Kidney (tissue), 14 donors: ENCODE measurements around the gene FAM222A. TPM values are rescaled to one million over a fixed set of nuclear protein-coding genes. Genes with fewer than 3 reads are reported as not detected.

Experiments
- DNase-seq, 5 donors: peaks; one replicate each; pipeline ENCODE4 v3.0.0-alpha.2; 2013 to 2020
- FAIRE-seq: peaks from 2 replicates; lab custom pipeline; 2012; peaks lifted over from hg19 to GRCh38; lab: Jason Lieb, UNC
- H3K27ac ChIP-seq, 2 donors: one replicate each; pipeline ENCODE4 v1.7.0; 2013; ENCODE audit warnings: low read depth in 2 of 2, low read length in 2 of 2, inconsistent platforms in 1 of 2
- H3K27me3 ChIP-seq: one replicate; pipeline ENCODE4 v1.7.1; 2013; ENCODE audit warnings: low read length, inconsistent platforms; ENCODE audit not compliant: control insufficient read depth, insufficient read depth
- H3K36me3 ChIP-seq, 3 donors: one replicate each; pipeline versions ENCODE4 v1.7.0 to v1.7.1; 2013; ENCODE audit warnings: low read length in 3 of 3, control low read depth in 1 of 3, inconsistent platforms in 1 of 3; ENCODE audit not compliant: insufficient read depth in 3 of 3, control insufficient read depth in 2 of 3
- H3K4me1 ChIP-seq, 3 donors: one replicate each; pipeline versions ENCODE4 v1.7.0 to v1.7.1; 2013; ENCODE audit warnings: low read length in 3 of 3, inconsistent platforms in 1 of 3, low read depth in 1 of 3; ENCODE audit not compliant: control insufficient read depth in 2 of 3, insufficient read depth in 2 of 3
- H3K4me3 ChIP-seq, 3 donors: one replicate each; pipeline versions ENCODE4 v1.7.0 to v1.8.1; 2013; ENCODE audit warnings: low read length in 3 of 3, control low read depth in 1 of 3, inconsistent platforms in 1 of 3
- H3K9ac ChIP-seq, 3 donors: one replicate each; pipeline versions ENCODE4 v1.7.0 to v1.7.1; 2013; ENCODE audit warnings: low read length in 3 of 3, control low read depth in 1 of 3, inconsistent platforms in 1 of 3
- H3K9me3 ChIP-seq, 3 donors: one replicate each; pipeline versions ENCODE4 v1.7.0 to v1.7.1; 2013; ENCODE audit warnings: low read length in 3 of 3, control low read depth in 1 of 3, inconsistent platforms in 1 of 3; ENCODE audit not compliant: control insufficient read depth in 2 of 3, insufficient read depth in 1 of 3
- CTCF ChIP-seq: IDR thresholded peaks from 3 replicates; pipeline ENCODE4 v1.5.1; 2012; ENCODE audit warnings: mild to moderate bottlenecking, moderate library complexity, borderline replicate concordance; ENCODE audit not compliant: insufficient read depth; ENCODE audit errors: extremely low read depth
- intact Hi-C: fragments of 100-400 bp; cut with DNase I; formaldehyde crosslinking; loops from one replicate; pipeline ENCODE4 v1.11.1; 2022
- polyA plus RNA-seq: library from polyadenylated mRNA; stranded (reverse); fragments of 350-450 nt; fragmentation: Illumina TruSeq; extraction: RNeasy Lipid Tissue Mini Kit (QIAGEN cat#74804); gene quantifications from one replicate; pipeline ENCODE4 v1.2.3, GENCODE V29; 2014; ENCODE audit warnings: low read depth, low replicate concordance; ENCODE audit not compliant: insufficient read depth
- total RNA-seq: library from RNA; stranded (reverse); fragmentation: NEBNext Ultra II Directional; extraction: Animal tissue kit (Norgen Biotek cat#: 25700); gene quantifications from one replicate; pipeline ENCODE4 v1.2.1, GENCODE V29; 2021
- donor health status: control.
- donor health status: control.
- donor health status: control.
- donor health status: control.
- donor health status: control.
- donor health status: DM: yes; HTN: yes; CAD: no.
- donor health status: Normal renal cell carcinoma (clear cell type).

The FAM222A gene
- total and polyA plus RNA-seq, 2 donors from 2014 or later, result 3.7 to 12.5 TPM

- Histone ChIP-seq H3K4me1 (no peaks in the 10 kb centered on the region), H3K27me3 (no peaks in the 10 kb centered on the region), H3K36me3 (peaks cover 0 to 19% (median 19%) of the 10 kb centered on the region in 3 donors), H3K27ac (no peak overlapping the region), H3K9ac (no peak overlapping the region), H3K4me3 (no peak overlapping the region), H3K9me3 (no peaks in the 10 kb centered on the region)
- intact Hi-C loops, result no loop called here
- FAIRE-seq (no peak), DNase-seq (no peak)
- TF ChIP-seq CTCF, result no peak
Measured at GRCh38 chr12:109783135-109783964, 69.7 kb downstream of the FAM222A start.

- no peak overlapping the region for H3K4me3 ChIP-seq
- intact Hi-C loops, result no loop called here
- H3K27ac ChIP-seq, result no peak overlapping the region
Measured at GRCh38 chr12:109783965-109784244, 70.3 kb downstream of the FAM222A start.

GRCh38 chr12:109785854-109786253, 72.2 kb downstream of the FAM222A start:
- FAIRE-seq (no peak), DNase-seq (no peak)
- Histone ChIP-seq H3K9me3 (no peaks in the 10 kb centered on the region), H3K4me1 (no peaks in the 10 kb centered on the region), H3K9ac (no peak overlapping the region), H3K27ac (no peak overlapping the region), H3K27me3 (no peaks in the 10 kb centered on the region), H3K36me3 (peaks cover 0 to 32% (median 22%) of the 10 kb centered on the region in 3 donors), H3K4me3 (no peak overlapping the region)
- no peak for TF ChIP-seq CTCF
- intact Hi-C loops, result no loop called here

More at GRCh38 chr12:109783965-109784244, 70.3 kb downstream of the FAM222A start:
- FAIRE-seq (no peak), DNase-seq (no peak)
- H3K9me3 ChIP-seq, result no peaks in the 10 kb centered on the region
- H3K9ac ChIP-seq, result no peak overlapping the region
- no peak for TF ChIP-seq CTCF
- H3K27me3 ChIP-seq, result no peaks in the 10 kb centered on the region
- no peaks in the 10 kb centered on the region for H3K4me1 ChIP-seq
- H3K36me3 ChIP-seq, result peaks cover 0 to 22% (median 22%) of the 10 kb centered on the region in 3 donors
